HG03175 (cell line): ENCODE measurements around the gene MUC12.
"Not testable (repeated sequence)": the region's sequence is repeated elsewhere in the genome, so short reads cannot be mapped to it uniquely, and the experiment has no call there.

Source experiments
- ATAC-seq: cut with Tn5 transposase; IDR thresholded peaks from one replicate; pipeline ENCODE4 v1.9.1; 2021; ENCODE audit warnings: mild to moderate bottlenecking, moderate library complexity; ENCODE audit not compliant: unreplicated experiment

MUC12 gene

DNA sequence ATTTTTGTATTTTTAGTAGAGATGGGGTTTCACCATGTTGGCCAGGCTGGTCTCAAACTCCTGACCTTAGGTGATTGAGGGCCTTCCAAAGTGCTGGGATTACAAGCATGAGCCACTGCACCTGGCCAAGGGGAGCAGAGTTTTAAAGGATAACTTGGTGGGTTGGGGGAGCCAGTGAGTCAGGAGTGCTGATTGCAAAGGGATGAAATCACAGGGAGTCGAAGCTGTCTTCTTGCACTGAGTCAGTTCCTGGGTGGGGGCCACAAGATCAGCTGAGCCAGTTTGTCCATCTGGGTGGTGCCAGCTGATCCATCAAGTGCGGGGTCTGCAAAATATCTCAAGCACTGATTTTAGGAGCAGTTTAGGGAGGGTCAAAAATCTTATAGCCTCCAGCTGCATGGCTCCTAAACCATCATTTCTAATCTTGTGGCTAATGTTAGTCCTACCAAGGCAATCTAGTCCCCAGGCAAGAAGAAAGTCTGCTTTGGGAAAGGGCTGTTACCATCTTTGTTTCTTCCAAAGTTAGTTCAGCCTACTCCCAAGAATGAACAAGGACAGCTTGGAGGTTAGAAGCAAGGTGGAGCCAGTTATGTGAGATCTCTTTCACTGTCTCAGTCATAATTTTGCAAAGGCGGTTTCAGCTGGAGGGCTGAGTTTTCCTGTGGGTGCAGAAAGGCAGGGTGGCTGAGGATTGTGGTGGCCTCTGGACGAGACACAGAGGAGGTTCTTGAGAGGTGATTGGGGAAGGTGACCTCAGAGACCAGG, 15.8 kb downstream of the MUC12 start:
- not testable (repeated sequence) for ATAC-seq

DNA sequence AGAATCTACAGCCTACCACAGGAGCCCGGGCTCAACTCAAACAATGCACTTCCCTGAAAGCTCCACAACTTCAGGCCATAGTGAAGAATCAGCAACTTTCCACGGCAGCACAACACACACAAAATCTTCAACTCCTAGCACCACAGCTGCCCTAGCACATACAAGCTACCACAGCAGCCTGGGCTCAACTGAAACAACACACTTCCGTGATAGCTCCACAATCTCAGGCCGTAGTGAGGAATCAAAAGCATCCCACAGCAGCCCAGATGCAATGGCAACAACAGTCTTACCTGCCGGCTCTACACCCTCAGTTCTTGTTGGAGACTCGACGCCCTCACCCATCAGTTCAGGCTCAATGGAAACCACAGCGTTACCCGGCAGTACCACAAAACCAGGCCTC, 22.3 kb downstream of the MUC12 start:
- ATAC-seq: no peak

DNA sequence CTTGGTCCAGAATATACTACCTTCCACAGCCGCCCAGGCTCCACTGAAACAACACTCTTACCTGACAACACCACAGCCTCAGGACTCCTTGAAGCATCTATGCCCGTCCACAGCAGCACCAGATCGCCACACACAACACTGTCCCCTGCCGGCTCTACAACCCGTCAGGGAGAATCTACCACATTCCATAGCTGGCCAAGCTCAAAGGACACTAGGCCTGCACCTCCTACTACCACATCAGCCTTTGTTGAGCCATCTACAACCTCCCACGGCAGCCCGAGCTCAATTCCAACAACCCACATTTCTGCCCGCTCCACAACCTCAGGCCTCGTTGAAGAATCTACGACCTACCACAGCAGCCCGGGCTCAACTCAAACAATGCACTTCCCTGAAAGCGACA, 22.9 kb downstream of the MUC12 start:
- ATAC-seq: not testable (repeated sequence)

DNA sequence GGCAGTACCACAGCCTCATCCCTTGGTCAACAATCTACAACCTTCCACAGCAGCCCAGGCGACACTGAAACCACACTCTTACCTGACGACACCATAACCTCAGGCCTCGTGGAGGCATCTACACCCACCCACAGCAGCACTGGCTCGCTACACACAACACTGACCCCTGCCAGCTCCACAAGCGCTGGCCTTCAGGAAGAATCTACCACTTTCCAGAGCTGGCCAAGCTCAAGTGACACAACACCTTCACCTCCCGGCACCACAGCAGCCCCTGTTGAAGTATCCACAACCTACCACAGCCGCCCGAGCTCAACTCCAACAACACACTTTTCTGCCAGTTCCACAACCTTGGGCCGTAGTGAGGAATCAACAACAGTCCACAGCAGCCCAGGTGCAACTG, 25.3 kb downstream of the MUC12 start:
- ATAC-seq: not testable (repeated sequence)

DNA sequence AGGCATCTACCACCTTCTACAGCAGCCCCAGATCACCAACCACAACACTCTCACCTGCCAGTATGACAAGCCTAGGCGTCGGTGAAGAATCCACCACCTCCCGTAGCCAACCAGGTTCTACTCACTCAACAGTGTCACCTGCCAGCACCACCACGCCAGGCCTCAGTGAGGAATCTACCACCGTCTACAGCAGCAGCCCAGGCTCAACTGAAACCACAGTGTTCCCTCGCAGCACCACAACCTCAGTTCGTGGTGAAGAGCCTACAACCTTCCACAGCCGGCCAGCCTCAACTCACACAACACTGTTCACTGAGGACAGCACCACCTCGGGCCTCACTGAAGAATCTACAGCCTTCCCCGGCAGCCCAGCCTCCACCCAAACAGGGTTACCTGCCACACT, 29.2 kb downstream of the MUC12 start:
- not testable (repeated sequence) for ATAC-seq

DNA sequence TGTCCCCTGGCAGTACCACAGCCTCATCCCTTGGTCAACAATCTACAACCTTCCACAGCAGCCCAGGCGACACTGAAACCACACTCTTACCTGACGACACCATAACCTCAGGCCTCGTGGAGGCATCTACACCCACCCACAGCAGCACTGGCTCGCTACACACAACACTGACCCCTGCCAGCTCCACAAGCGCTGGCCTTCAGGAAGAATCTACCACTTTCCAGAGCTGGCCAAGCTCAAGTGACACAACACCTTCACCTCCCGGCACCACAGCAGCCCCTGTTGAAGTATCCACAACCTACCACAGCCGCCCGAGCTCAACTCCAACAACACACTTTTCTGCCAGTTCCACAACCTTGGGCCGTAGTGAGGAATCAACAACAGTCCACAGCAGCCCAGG, 30.0 kb downstream of the MUC12 start:
- not testable (repeated sequence) for ATAC-seq

DNA sequence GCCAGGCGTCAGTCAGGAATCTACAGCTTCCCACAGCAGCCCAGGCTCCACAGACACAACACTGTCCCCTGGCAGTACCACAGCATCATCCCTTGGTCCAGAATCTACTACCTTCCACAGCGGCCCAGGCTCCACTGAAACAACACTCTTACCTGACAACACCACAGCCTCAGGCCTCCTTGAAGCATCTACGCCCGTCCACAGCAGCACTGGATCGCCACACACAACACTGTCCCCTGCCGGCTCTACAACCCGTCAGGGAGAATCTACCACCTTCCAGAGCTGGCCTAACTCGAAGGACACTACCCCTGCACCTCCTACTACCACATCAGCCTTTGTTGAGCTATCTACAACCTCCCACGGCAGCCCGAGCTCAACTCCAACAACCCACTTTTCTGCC, 30.7 kb downstream of the MUC12 start:
- not testable (repeated sequence) for ATAC-seq

DNA sequence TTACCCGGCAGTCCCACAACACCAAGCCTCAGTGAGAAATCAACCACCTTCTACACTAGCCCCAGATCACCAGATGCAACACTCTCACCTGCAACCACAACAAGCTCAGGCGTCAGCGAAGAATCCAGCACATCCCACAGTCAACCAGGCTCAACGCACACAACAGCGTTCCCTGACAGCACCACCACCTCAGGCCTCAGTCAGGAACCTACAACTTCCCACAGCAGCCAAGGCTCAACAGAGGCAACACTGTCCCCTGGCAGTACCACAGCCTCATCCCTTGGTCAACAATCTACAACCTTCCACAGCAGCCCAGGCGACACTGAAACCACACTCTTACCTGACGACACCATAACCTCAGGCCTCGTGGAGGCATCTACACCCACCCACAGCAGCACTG, 33.0 kb downstream of the MUC12 start:
- ATAC-seq: not testable (repeated sequence)

DNA sequence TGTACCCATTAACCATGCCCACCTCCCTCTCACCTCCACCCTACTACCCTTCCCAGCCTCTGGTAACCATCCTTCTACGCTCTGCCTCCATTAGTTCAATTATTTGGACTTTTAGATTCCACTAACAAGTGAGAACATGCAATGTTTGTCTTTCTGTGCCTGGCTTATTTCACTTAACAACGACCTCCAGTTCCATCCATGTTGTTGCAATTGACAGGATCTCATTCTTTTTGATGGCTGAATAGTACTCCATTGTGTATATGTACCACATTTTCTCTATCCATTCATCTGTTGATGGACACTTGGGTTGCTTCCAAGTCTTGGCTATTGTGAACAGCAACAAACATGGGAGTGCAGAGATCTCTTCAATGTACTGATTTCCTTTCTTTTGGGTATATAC, 38.0 kb downstream of the MUC12 start:
- not testable (repeated sequence) for ATAC-seq

DNA sequence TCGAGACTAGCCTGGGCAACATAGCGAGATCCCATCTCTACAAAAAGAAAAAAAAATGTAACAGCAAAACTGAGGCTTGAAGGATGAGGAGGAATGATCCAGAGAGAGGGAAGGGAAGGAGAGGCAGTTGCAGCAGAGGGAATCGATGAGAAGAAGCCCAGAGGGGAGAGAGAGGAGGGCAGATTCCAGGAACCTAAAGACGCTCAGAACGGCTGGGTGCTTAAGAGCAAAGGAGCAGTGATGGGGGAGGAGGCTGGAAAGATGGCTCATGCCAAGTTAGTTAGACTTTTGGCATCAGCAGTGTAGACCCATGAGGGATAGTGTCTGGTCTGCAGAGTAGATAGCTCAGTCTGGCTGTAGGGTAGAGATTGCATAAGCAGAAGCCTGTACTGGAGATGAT, 40.3 kb downstream of the MUC12 start:
- no peak for ATAC-seq

DNA sequence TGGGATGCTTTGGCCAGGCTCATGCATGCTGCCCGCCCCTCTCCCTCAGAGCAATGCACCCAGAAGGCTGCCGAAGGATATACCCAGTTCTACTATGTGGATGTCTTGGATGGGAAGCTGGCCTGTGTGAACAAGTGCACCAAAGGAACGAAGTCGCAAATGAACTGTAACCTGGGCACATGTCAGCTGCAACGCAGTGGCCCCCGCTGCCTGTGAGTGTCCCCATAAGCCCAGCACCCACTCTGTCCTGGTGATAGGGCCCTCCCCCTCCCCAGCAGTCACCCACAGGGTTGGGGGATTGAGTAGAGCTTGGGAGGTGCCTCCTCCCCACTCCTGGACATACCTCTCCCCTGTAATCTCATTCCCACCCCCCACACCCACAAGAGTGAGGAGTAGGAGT, 43.6 kb downstream of the MUC12 start:
- ATAC-seq: no peak

DNA sequence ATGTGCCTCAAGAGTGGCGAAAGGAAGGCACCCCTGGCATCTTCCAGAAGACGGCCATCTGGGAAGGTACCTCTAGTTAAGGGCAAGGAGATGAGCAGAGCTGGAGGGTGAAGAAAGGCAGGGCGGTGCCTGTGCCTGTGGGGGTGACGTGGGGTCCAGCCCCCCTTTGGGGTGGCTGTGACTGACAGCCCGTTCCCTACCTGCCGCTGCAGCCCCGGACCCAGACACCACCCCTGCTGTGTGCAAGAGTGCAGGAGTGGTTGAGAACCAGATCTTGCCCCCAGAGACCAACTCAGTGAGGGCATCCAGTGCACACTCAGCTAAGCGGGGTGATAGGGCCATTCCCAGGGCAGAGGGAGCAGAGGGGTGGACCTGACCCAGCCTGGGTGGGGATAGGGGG, 46.3 kb downstream of the MUC12 start:
- ATAC-seq: no peak

DNA sequence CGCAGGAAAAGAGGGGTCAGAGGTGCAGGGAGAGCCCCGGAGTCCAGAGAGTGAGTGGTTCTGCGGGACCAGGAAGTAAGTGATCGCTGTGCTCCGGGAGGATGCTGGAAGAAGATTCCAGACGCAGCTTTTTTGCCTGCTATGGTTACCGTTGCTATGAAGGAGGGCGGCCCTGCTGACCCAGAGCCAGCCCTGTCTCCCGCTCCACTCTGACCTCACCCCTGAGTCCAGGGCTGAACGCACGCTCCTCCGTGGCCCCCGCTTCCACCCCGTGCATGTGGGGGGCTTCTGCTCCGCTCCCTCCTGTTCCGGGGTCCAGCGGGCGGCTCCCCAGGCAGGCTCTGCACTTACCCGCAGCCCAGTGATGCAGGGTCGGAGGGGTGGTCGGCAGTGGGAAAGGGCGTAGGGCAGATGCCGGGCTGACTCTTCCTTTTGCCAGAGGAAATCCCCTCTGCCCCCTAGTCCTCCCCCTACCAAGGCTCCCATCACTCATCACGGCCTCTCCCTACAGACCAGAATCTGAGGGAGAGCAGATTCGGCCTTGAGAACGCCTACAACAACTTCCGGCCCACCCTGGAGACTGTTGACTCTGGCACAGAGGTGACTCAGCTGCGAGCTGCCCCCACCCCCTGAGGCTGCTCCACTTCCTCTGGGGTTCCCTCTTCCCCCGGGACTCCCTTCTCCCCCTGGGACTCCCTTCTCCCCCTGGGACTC, 47.9 kb downstream of the MUC12 start:
- peak; percentile 84 for ATAC-seq

DNA sequence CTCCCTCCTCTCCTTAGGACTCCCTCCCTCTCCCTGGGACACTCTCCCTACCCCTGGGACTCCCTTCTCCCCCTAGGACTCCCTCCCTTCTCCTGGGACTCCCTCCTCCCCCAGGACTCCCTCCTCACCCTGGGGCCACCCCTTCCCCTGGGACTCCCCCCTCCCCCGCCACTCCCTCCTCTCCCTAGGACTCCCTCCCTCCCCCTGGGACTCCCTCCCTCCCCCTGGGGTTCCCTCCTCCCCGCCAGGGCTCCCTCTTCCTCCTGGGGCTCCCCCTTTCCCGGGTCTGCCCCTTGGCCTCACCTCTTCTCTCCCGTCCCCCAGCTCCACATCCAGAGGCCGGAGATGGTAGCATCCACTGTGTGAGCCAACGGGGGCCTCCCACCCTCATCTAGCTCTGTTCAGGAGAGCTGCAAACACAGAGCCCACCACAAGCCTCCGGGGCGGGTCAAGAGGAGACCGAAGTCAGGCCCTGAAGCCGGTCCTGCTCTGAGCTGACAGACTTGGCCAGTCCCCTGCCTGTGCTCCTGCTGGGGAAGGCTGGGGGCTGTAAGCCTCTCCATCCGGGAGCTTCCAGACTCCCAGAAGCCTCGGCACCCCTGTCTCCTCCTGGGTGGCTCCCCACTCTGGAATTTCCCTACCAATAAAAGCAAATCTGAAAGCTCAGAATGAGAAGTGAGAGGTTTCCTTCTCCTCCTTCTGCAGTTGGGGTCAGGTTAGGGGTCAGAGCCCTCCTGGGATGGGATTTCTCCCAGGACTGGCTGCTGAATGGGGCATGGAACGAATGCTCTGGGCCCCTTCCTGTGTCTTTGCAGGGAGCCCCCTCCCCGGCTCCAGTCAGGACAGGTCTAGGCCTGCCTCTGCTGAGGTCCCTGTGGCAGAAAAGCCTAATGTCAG, 49.2 kb downstream of the MUC12 start:
- no peak for ATAC-seq

DNA sequence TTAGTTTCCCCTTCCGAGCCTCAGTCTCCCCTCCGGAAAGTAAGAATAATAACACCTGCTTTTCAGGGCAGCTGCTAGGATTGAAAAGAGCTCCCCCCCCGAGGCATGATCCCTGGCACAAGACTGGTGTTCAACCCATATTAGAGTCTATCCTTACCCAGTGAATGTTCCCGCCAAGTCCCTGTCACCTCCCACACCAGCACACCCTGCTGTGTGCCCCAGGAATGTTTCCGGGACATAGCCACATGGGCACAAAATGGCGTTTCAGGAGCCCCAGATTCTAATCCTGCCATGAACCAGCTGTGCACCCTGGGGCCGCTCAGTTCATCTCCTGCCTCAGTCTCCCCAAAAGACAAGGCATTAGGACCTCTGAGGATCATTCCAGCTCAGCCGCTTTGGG, 51.1 kb downstream of the MUC12 start:
- ATAC-seq: no peak

DNA sequence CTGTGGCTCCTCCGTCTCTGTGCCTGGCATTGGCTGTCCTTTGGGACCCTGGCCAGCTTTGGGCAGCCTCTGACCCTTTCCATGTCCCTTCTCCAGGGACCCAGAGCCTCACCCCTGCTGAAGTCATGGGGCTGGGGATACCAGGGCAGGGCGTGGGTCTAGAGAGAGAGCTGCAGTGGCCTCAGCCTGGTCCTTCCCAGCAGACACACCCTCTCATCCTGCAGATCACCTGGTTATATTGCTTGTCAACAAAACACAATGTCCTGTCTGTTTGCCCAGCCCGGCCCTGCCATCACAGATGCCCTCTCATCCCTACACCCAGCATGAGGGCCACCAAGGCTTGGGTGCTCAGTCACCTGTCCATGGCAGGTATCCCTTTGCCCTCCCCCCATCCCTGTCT, 52.3 kb downstream of the MUC12 start:
- ATAC-seq: no peak

DNA sequence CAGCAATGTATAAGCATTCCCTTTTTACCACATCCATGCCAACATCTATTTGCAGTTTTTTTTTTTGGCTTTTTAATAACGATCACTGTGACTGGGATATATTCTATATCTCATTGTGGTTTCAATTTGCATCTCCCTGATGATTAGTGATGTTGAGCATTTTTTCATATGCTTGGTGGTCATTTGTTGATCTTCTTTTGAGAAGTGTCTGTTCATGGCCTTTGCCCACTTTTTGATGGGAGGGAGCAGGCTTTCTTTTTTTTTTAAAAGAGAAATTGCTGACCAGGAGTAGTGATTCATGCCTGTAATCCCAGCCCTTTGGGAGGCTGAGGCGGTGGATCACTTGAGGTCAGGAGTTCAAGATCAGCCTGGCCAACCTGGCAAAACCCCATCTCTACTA, 54.5 kb downstream of the MUC12 start:
- no peak for ATAC-seq

DNA sequence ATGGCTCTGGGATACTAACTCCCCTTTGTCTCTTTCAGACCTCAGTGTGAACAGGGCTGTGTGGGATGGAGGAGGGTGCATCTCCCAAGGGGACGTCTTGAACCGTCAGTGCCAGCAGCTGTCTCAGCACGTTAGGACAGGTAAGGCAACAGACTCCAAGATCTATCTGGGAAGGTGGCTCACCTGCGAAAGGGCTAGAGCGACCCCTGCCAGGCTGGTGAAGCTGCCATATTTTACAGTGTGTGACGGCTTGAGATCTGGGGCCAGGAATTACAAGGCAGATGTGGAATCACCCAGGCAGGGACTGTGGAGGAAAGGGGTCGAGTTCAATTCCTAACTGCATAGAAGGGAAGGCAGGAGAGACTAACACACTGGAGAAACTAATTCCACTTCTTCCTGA, 61.7 kb downstream of the MUC12 start:
- ATAC-seq: no peak

DNA sequence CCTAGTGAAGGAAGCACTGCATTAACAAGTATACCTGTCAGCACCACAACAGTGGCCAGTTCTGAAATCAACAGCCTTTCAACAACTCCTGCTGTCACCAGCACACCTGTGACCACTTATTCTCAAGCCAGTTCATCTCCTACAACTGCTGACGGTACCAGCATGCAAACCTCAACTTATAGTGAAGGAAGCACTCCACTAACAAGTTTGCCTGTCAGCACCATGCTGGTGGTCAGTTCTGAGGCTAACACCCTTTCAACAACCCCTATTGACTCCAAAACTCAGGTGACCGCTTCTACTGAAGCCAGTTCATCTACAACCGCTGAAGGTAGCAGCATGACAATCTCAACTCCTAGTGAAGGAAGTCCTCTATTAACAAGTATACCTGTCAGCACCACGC, 66.6 kb downstream of the MUC12 start:
- ATAC-seq: no peak

DNA sequence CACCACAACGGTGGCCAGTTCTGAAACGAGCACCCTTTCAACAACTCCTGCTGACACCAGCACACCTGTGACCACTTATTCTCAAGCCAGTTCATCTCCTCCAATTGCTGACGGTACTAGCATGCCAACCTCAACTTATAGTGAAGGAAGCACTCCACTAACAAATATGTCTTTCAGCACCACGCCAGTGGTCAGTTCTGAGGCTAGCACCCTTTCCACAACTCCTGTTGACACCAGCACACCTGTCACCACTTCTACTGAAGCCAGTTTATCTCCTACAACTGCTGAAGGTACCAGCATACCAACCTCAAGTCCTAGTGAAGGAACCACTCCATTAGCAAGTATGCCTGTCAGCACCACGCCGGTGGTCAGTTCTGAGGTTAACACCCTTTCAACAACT, 71.9 kb downstream of the MUC12 start:
- not testable (repeated sequence) for ATAC-seq

DNA sequence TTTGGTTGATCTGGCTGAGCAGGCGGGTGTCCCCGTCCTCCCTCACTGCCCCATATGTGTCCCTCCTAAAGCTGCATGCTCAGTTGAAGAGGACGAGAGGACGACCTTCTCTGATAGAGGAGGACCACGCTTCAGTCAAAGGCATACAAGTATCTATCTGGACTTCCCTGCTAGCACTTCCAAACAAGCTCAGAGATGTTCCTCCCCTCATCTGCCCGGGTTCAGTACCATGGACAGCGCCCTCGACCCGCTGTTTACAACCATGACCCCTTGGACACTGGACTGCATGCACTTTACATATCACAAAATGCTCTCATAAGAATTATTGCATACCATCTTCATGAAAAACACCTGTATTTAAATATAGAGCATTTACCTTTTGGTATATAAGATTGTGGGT, 89.0 kb downstream of the MUC12 start:
- ATAC-seq: no peak

DNA sequence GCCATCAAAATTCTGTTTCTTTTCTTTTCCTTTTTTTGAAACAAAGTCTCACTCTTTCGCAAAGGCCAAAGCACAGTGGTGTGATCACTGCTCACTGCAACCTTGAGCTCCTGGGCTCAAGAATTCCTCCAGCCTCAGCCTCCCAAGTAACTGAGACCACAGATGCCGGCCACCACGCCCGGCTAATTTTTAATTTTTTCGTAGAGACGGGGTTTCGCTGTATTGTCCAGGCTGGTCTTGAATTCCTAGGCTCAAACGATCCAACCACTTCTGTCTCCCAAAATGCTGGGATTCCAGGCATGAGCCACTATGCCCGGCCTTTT, 90.2 kb downstream of the MUC12 start:
- no peak for ATAC-seq
